ENCODE results near the gene MYOM1. TPM values are rescaled to one million over a fixed set of nuclear protein-coding genes. Genes with fewer than 3 reads are reported as not detected.

The MYOM1 gene
- total RNA-seq, 2 experiments from 2014 or later = 0.74 to 1.5 TPM

- Mint-ChIP-seq H3K4me3 (no peak overlapping the region), H3K27ac (no peak overlapping the region), H3K27me3 (no peaks in the 10 kb centered on the region), H3K36me3 (ENCODE audit: low read depth) (no peaks in the 10 kb centered on the region), H3K4me1 (ENCODE audit: low read depth) (no peaks in the 10 kb centered on the region), H3K9me3 (no peaks in the 10 kb centered on the region)
- CTCF ChIA-PET = interaction anchor here (0.7 to 1.2 kb wide), 2 partner anchors 10 to 186 kb away, joined by 3 read pairs; no protein-coding TSS in a partner anchor
- POLR2A ChIA-PET = interaction anchor here (0.6 kb wide), 1 partner anchor 92 kb away, joined by 3 read pairs; no protein-coding TSS in a partner anchor
- no peak for ATAC-seq (ENCODE audit: poor library complexity)
- Histone ChIP-seq H3K27ac (ENCODE audit: low read depth in 1 of 2, low read length in 2 of 2) (no peak overlapping the region), H3K27me3 (ENCODE audit: control insufficient read depth in 1 of 2, insufficient read depth in 2 of 2, low read length in 2 of 2) (no peaks in the 10 kb centered on the region), H3K4me3 (ENCODE audit: low read length) (no peak overlapping the region), H3K9me3 (ENCODE audit: control insufficient read depth in 1 of 2, insufficient read depth in 1 of 2, low read length in 2 of 2) (no peaks in the 10 kb centered on the region), H3K4me1 (ENCODE audit: insufficient read depth, low read length) (no peaks in the 10 kb centered on the region), H3K36me3 (ENCODE audit: insufficient read depth, low read length) (no peaks in the 10 kb centered on the region)
- no peak for TF ChIP-seq CTCF (IDR thresholded peaks at IDR 0.05)
- intact Hi-C loops (cut with DNase I, micrococcal nuclease) = no loop called here
- no peak for DNase-seq
These were observed 39.4 kb downstream of the MYOM1 start for GRCh38 chr18:3180325-3180724.

GRCh38 chr18:3179430-3180089 lies 40.2 kb downstream of the MYOM1 start:
- Histone ChIP-seq H3K9me3 (ENCODE audit: control insufficient read depth in 1 of 2, insufficient read depth in 1 of 2, low read length in 2 of 2) (no peaks in the 10 kb centered on the region), H3K36me3 (ENCODE audit: insufficient read depth, low read length) (no peaks in the 10 kb centered on the region), H3K27ac (ENCODE audit: low read depth in 1 of 2, low read length in 2 of 2) (no peak overlapping the region), H3K27me3 (ENCODE audit: control insufficient read depth in 1 of 2, insufficient read depth in 2 of 2, low read length in 2 of 2) (no peaks in the 10 kb centered on the region), H3K4me1 (ENCODE audit: insufficient read depth, low read length) (no peaks in the 10 kb centered on the region), H3K4me3 (ENCODE audit: low read length) (no peak overlapping the region)
- POLR2A ChIA-PET = no interaction called here
- no peak for ATAC-seq (ENCODE audit: poor library complexity)
- Mint-ChIP-seq H3K9me3 (no peaks in the 10 kb centered on the region), H3K4me3 (no peak overlapping the region), H3K27ac (no peak overlapping the region), H3K36me3 (ENCODE audit: low read depth) (no peaks in the 10 kb centered on the region), H3K4me1 (ENCODE audit: low read depth) (no peaks in the 10 kb centered on the region), H3K27me3 (no peaks in the 10 kb centered on the region)
- no peak for TF ChIP-seq CTCF (IDR thresholded peaks at IDR 0.05)
- CTCF ChIA-PET = interaction anchor here (1.2 kb wide), 1 partner anchor 11 kb away, joined by 3 read pairs; no protein-coding TSS in a partner anchor
- DNase-seq = peak in 2 of 14 experiments; percentile 39 to 45
- intact Hi-C loops (cut with DNase I, micrococcal nuclease) = no loop called here

GRCh38 chr18:3177902-3178687 lies 41.7 kb downstream of the MYOM1 start:
- no peak overlapping the region for H3K27ac ChIP-seq (ENCODE audit: low read depth in 1 of 2, low read length in 2 of 2)

More at GRCh38 chr18:3177902-3178687, 41.7 kb downstream of the MYOM1 start:
- ChIA-PET POLR2A (no interaction called here), CTCF (no interaction called here)
- H3K9me3 Mint-ChIP-seq = no peaks in the 10 kb centered on the region
- no peak overlapping the region for H3K4me3 Mint-ChIP-seq
- ATAC-seq (ENCODE audit: poor library complexity) (peak; percentile 32), DNase-seq (peak in 3 of 14 experiments; percentile 43 to 80 (median 74))
- no peaks in the 10 kb centered on the region for H3K36me3 ChIP-seq (ENCODE audit: insufficient read depth, low read length)
- H3K4me1 ChIP-seq (ENCODE audit: insufficient read depth, low read length) = no peaks in the 10 kb centered on the region
- no peaks in the 10 kb centered on the region for H3K4me1 Mint-ChIP-seq (ENCODE audit: low read depth)
- no peaks in the 10 kb centered on the region for H3K27me3 ChIP-seq (ENCODE audit: control insufficient read depth in 1 of 2, insufficient read depth in 2 of 2, low read length in 2 of 2)
- no peak overlapping the region for H3K4me3 ChIP-seq (ENCODE audit: low read length)
- TF ChIP-seq CTCF (IDR thresholded peaks at IDR 0.05) = no peak
- no peaks in the 10 kb centered on the region for H3K9me3 ChIP-seq (ENCODE audit: control insufficient read depth in 1 of 2, insufficient read depth in 1 of 2, low read length in 2 of 2)
- H3K27ac Mint-ChIP-seq = no peak overlapping the region
- H3K36me3 Mint-ChIP-seq (ENCODE audit: low read depth) = no peaks in the 10 kb centered on the region
- no peaks in the 10 kb centered on the region for H3K27me3 Mint-ChIP-seq
- intact Hi-C loops (cut with DNase I, micrococcal nuclease) = no loop called here

Data from CD4-positive, alpha-beta T cell (primary cell).